ENCODE results near the gene EIF3F.

DNA sequence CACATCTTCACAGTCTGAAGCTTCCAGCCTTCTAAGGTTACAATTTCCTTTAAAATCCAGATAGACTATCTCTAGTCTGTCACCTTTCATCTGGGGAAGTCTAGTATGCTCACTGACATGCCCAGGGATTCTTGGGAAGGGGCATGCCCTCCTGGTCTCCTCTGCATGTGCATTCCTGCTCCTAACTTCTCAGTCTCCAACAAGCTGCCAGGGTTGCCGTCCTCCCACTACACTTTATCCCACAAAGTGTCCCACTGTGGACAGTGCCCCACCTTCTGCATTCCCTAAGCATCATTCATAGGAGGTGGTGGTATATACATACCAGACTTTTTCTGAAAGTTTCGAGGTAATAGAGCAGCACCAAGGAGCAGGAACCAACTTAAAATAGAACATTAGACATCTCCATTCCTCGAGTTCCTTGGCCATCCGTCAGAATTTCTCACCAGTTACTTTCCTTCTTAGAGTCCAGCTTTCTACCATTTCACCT, 28.7 kb downstream of the EIF3F start:
- TF ChIP-seq, protein P1, sequence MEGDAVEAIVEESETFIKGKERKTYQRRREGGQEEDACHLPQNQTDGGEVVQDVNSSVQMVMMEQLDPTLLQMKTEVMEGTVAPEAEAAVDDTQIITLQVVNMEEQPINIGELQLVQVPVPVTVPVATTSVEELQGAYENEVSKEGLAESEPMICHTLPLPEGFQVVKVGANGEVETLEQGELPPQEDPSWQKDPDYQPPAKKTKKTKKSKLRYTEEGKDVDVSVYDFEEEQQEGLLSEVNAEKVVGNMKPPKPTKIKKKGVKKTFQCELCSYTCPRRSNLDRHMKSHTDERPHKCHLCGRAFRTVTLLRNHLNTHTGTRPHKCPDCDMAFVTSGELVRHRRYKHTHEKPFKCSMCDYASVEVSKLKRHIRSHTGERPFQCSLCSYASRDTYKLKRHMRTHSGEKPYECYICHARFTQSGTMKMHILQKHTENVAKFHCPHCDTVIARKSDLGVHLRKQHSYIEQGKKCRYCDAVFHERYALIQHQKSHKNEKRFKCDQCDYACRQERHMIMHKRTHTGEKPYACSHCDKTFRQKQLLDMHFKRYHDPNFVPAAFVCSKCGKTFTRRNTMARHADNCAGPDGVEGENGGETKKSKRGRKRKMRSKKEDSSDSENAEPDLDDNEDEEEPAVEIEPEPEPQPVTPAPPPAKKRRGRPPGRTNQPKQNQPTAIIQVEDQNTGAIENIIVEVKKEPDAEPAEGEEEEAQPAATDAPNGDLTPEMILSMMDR (IDR thresholded peaks at IDR 0.05) = no peak
- no peak for TF ChIP-seq POLR2A (IDR thresholded peaks at IDR 0.05)
